ENCODE measurements around the gene ANKMY1. TPM values are rescaled to one million over a fixed set of nuclear protein-coding genes. Genes with fewer than 3 reads are reported as not detected.
A peak's percentile ranks its signal among the peaks of the same experiment; 100 is the strongest.

Gene ANKMY1
- total and polyA plus RNA-seq, 2 of the 13 experiments (the other 11 are each of a cell fraction or from before 2014, with no cell fraction given): 11.7 to 18.8 TPM

- no peak for TF ChIP-seq HMGXB3 (CRISPR knock-in tag; IDR thresholded peaks at IDR 0.05; ENCODE audit: borderline replicate concordance)
- TF ChIP-seq NKX3-1 (CRISPR knock-in tag; IDR thresholded peaks at IDR 0.05): no peak
- 0 out of 2 replicates have a peak, but pooled peaks have one; percentile 23 for TF ChIP-seq HES4 (CRISPR knock-in tag; IDR thresholded peaks at IDR 0.05; ENCODE audit: borderline replicate concordance)
- peak; percentile 48; the same call in 1 of the 2 replicates for TF ChIP-seq HOXA3 (CRISPR knock-in tag; IDR thresholded peaks at IDR 0.05)
- peak; percentile 87 for TF ChIP-seq NR2F6 (IDR thresholded peaks at IDR 0.05)
- peak; percentile 91 for TF ChIP-seq NR2F6 (CRISPR knock-in tag; IDR thresholded peaks at IDR 0.05)
- peak; percentile 45 for TF ChIP-seq ZNF687 (CRISPR knock-in tag; IDR thresholded peaks at IDR 0.05)
- no peak for TF ChIP-seq ZNF512 (CRISPR knock-in tag; IDR thresholded peaks at IDR 0.05)
- TF ChIP-seq RARG (CRISPR knock-in tag; IDR thresholded peaks at IDR 0.05; ENCODE audit: low read depth): no peak
These were observed 91.8 kb downstream of the ANKMY1 start (continued) for GRCh38 chr2:240465765-240466578.

Measured in HepG2 (cell line).